H1 (cell line): ENCODE results near the gene TARP.
"Not testable (repeated sequence)": the region's sequence is repeated elsewhere in the genome, so short reads cannot be mapped to it uniquely, and the experiment has no call there.

Experiments used
- CTCF ChIP-seq, 3 experiments: IDR thresholded peaks; 1 replicate in 2 of 3; 2 replicates in 1 of 3; pipeline versions ENCODE4 v1.5.1 to v1.6.1; 2011; ENCODE audit warnings: low read length in 3 of 3, mild to moderate bottlenecking in 3 of 3, inconsistent platforms in 2 of 3, low read depth in 1 of 3, moderate library complexity in 1 of 3; ENCODE audit not compliant: insufficient read depth in 1 of 3; ENCODE audit errors: control extremely low read depth in 1 of 3
- EP300 ChIP-seq, 2 experiments: IDR thresholded peaks; 1 replicate in 1 of 2; 2 replicates in 1 of 2; pipeline ENCODE4 v1.6.1; 2011 to 2012; ENCODE audit warnings: low read depth in 2 of 2, low read length in 2 of 2, mild to moderate bottlenecking in 2 of 2, borderline replicate concordance in 1 of 2, inconsistent platforms in 1 of 2, moderate library complexity in 1 of 2
- RNF2 ChIP-seq: fragments of 200-900, 300-1000 bp; sonication (generic); IDR thresholded peaks from 2 replicates; pipeline ENCODE4 v1.7.1; 2016; ENCODE audit warnings: borderline replicate concordance, low read depth, mild to moderate bottlenecking, antibody characterized with exemption, low read length; ENCODE audit not compliant: poor library complexity, severe bottlenecking; ENCODE audit errors: missing control alignments
- SRF ChIP-seq: IDR thresholded peaks from 2 replicates; pipeline ENCODE4 v1.6.1; 2011; ENCODE audit warnings: mild to moderate bottlenecking, low read depth, low read length, moderate library complexity

- TF ChIP-seq EP300 (IDR thresholded peaks at IDR 0.05; ENCODE audit: borderline replicate concordance in 1 of 2, low read depth in 2 of 2, low read length in 2 of 2); CTCF (IDR thresholded peaks at IDR 0.05; ENCODE audit: control extremely low read depth in 1 of 3, insufficient read depth in 1 of 3, low read depth in 1 of 3, low read length in 3 of 3); SRF; RNF2: not testable (repeated sequence)
Measured at GRCh38 chr7:38249849-38250248, 23.6 kb downstream of the TARP start.
